Activated CD4-positive, alpha-beta T cell treated with anti-CD3 and anti-CD28 coated beads, Interleukin-2, amount 50 U/mL, for 4 hours (primary cell): Measurements from ENCODE around the gene ITCH.
"Not testable (repeated sequence)": the region's sequence is repeated elsewhere in the genome, so short reads cannot be mapped to it uniquely, and the experiment has no call there.

Experiments
- DNase-seq, 2 experiments: peaks; one replicate each; pipeline ENCODE4 v3.0.0-alpha.2; 2020

ITCH gene

GRCh38 chr20:34363062-34363464, at the start of gene ITCH:
Gene ITCH, plus strand, starts transcription at chr20:34363273. Its CDS starts 30,539 bp downstream, at chr20:34393812.
- DNase-seq: peak; percentile 87 to 90

DNA sequence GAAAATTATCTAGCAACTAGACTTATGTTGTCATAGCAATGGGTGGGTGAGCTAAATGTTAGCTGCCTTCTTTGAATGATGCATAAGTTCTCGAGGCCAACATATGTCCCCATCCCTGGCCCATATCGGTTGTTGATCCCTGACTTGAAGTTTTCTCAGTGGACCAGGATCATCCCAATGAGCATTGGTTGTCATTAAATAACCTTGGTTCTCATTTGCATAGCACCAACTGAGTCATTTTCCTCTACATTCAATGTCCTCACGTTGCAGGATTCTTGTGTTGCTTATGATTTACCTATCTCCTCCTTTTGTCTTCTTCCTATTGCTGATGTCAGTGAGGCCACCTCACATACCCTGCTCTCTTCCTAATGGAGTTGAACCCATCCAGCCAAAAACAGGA, 47.8 kb upstream of the ITCH start:
- DNase-seq: no peak

DNA sequence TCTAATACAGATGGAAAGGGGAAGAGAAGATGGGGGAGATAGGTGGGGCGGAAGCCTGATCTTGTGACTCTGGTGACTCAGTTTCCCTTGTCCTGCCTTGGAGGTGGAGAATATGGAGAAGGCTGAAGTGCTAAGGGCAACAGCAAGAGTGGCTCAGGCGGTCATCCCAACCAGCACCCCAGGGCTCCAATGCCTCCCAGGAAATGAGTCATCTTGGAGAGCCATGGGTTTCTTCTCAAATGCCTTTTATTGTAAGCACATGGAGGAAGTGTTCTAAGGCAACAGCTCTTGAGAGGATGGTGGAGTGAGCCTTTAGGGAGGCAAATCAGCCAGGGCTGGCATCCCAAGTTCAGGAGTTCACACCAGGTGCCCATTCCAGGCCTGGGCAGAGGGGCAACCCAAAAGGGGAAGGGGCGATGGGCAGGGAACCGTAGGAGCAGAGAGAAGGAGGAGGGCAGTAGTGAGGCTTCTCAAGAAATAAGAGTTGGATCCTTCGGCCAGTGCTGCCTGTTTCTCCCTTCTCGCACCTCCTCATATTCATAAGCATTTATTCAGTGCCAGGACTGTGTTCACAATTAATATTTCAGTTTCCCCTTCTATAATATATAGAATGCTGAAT, 46.8 kb upstream of the ITCH start:
- DNase-seq: no peak

- no peak for DNase-seq
Measured at GRCh38 chr20:34318609-34319443, 44.2 kb upstream of the ITCH start.

- no peak for DNase-seq
Measured at GRCh38 chr20:34320861-34321260, 42.2 kb upstream of the ITCH start.

- DNase-seq: no peak
Measured at GRCh38 chr20:34322267-34323105, 40.6 kb upstream of the ITCH start.

- no peak for DNase-seq
Measured at GRCh38 chr20:34324541-34324940, 38.5 kb upstream of the ITCH start.

DNA sequence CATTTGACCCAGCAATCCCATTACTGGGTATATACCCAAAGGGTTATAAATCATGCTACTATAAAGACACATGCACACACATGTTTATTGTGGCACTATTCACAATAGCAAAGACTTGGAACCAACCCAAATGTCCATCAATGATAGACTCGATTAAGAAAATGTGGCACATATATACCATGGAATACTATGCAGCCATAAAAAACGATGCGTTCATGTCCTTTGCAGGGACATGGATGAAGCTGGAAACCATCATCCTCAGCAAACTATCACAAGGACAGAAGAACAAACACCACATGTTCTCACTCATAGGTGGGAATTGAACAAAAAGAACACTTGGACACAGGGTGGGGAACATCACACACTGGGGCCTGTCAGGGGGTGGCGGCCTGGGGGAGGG, 34.9 kb upstream of the ITCH start:
- not testable (repeated sequence) for DNase-seq

- no peak for DNase-seq
Measured at GRCh38 chr20:34328928-34329677, 34.0 kb upstream of the ITCH start.

GRCh38 chr20:34330861-34331544, 32.1 kb upstream of the ITCH start:
- DNase-seq: not testable (repeated sequence)

DNA sequence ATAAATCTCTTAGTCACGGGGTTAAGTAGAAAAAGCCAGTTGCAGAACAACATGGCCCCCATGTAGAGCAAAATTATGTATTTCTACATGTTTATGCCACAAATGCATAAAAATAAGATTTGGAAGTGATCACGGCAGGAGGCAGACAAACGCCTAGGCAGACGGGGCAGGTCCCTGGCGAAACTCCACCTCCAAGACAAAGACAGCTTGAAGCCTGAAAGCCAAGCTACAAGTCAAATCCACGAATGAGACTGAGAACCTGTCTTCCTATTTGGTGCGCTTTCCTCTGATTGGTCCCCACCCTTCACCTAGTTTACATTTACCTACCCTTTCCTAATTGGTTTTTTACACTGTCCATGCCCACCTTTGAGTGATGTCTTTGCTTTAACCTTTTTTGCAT, 31.2 kb upstream of the ITCH start:
- DNase-seq: no peak

DNA sequence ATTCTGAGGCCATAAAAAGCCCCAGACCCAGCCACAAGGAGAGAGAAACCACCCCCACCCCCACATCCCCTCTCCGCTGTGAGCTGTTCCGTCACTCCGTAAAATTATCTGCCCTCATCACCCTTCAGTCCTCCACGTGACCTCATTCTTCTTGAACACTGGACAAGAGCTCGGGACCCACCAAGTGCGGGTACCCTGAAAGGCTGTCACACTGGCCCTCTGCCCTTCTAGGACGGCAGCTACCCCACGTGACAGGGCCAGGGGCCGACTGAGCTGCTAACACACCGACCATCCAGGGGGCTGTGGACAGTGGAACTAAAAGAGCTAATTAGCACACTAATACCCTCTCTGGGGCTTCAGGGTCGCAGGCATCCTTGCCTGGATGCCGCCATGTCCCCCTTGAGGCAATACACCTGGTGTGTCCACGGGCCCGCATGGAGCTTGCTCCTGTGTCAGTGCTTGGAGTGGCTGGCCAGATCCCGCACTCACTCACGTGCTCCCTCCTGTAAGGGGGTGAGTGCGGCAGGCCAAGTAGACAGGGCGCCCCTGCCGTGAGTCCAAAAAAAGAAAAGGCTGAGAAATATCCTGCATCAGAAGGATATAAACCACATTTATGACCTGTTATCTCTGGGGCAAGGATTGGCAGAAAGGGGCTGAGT, 30.7 kb upstream of the ITCH start:
- DNase-seq: no peak

- no peak for DNase-seq
Measured at GRCh38 chr20:34333786-34334185, 29.3 kb upstream of the ITCH start.

DNA sequence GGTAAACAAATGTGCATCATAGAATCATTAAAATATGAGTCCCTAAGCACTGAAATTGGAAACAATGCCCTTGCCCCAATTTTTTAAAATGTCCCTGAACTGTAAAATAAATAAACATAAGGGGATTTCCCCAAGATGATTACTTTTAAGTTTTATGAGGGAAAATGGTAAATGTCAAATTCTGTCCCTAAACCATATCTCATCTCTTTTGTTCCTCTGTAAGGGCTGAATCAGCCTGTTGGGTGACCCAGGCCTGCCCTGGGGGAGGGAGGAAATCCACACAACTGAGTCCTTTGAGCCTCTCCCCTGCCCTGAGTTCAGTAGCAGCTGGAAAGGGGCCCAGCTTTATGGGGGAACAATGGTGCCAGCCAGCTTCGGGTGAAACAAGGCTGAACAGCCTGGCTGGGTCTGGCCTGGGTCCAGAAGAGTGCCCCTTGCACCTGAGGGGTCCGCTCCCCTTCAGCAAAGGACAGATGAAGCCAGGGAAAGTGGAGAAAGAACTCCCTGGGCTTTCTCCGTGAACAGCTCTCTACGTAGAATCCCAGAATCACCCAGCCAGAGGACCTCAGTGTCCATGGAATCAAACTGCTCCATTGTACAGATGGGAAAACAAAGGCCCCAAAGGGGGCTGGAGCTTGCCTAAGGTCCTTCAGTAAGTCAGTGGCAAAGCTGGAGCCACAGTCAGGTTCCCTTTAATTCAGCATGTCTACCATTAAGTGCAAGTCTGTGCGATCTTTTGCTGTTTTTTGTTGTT, 28.2 kb upstream of the ITCH start:
- DNase-seq: no peak

DNA sequence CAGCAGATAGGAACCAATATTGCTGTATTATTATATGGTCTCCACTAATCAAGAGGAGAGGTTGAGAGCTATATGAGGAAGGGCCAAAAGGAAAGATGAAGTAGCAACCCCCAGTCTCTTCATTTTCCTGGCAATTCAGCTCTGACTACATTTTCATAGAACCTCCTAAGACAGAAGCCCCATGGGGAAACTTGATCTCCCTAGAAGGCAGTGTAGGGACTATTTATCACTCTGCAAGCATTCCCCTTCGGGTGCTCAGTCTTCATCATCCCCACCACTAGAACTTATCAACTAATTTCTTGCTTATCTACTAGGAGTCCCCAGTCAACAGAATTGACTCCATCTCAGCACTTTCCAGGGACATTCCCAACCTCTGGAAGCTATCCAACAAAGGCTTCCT, 25.5 kb upstream of the ITCH start:
- no peak for DNase-seq

DNA sequence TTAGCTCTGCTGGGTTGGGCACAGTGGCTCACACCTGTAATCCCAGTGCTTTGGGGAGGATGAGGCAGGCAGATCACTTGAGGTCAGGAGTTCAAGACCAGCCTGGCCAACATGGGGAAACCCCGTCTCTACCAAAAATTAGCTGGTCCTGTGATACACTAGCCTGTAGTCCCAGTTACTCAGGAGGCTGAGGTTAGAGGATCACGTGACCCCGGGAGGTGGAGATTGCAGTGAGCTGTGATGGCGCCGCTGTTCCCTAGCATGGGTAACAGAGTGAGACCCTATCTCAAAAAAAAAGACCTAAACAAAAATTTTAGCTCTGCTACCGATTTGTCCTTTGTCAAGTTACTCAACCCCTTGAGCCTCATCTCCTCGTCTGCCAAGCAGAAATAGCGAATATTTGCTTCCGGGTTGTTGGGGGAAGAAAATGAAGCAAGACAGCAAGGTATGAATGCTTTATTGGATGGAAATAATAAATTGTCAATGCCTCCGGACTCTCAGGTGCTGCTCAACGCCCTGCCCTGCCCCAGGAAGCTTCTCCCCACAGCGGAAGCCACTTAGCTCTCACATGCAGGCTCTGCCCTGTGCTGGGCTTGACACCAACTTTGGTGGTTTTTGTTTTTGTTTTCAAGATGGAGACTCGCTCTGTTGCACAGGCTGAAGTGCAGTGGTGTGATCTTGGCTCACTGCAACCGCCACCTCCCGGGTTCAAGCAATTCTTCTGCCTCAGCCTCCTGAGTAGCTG, 24.9 kb upstream of the ITCH start:
- no peak for DNase-seq

DNA sequence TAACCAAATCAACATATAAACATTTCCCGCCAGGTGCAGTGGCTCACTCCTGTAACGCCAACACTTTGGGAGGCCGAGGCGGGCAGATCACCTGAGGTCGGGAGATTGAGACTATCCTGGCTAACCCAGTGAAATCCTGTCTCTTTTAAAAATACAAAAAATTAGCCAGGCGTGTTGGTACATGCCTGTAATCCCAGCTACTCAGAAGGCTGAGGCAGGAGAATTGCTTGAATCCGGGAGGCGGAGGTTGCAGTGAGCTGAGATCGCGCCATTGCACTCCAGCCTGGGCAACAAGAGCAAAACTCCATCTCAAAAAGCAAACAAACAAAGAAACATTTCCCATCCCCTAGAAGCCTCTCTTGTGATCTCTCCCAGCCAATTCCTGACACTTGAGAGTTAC, 22.3 kb upstream of the ITCH start:
- DNase-seq: not testable (repeated sequence)

- DNase-seq: not testable (repeated sequence)
Measured at GRCh38 chr20:34341199-34341598, 21.9 kb upstream of the ITCH start.

DNA sequence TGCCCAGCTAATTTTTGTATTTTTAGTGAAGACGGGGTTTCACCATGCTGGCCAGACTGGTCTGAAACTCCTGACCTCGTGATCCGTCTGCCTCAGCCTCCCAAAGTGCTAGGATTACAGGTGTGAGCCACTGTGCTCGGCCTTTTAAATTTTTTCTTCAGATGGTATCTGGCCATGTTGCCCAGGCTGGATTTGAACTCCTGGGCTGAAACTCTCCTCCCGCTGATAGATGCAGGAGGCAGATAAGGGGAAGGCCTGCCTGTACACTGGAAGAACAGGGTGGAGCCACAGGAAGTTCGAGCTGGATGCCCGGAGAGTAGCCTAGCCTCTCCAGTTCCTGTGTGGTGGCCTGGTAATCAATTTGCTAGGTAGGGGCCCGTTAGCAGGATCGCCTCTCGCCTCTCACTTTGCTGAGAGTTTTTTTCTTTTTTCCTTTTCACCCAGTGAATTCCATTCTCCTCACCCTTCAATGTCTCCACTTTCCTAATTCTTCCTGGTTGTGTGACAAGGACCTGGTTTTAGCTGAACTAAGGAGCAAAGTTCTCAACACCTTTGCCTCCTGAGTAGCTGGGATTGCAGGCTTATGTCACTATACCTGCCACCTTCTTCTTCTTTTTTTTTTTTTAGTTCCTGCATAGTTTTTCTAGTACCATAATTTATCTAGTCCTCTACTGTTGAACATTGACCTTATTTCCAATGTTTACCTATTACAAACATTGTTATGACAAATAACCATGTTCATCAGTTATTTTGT, 19.4 kb upstream of the ITCH start:
- no peak for DNase-seq
